Coronary artery (tissue), 2 donors: ENCODE data around the gene TBX19.

Experiments used
- DNase-seq: peaks from one replicate; pipeline ENCODE4 v3.0.0-alpha.2; 2017; ENCODE audit warnings: low spot score
- H3K27ac ChIP-seq, 2 donors: fragments of 200-600 bp; sonication (generic); one replicate each; pipeline ENCODE4 v1.5.1; 2016 to 2019
- H3K4me3 ChIP-seq: fragments of 200-600 bp; sonication (generic); 2 replicates; pipeline ENCODE4 v1.5.1; 2016; ENCODE audit warnings: mild to moderate bottlenecking, moderate library complexity
- TF ChIP-seq, protein P1 (sequence below): fragments of 200-600 bp; sonication (generic); IDR thresholded peaks from one replicate; pipeline ENCODE4 v1.5.1; 2019; ENCODE audit warnings: antibody characterized with exemption

Gene TBX19

DNA sequence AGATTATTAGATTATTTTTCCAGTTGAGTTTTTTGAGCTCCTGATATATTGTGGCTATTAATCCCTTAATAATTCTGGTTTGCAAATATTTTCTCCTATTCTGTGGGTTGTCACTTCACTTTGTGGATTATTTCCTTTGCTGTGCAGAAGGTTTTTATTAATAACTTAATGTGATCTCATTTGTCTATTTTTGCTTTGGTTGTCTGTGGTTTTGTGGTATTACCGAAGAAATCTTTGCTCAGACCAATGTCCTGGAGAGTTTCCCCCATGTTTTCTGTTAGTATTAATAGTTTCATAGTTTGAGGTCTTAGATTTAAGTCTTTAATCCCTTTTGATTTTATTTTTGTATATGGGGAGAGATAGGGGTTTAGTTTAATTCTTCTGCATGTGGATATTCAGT lies 7.1 kb upstream of the TBX19 start:
- Histone ChIP-seq H3K4me3 (no peak overlapping the region), H3K27ac (no peak overlapping the region)
- DNase-seq = no peak
- TF ChIP-seq, protein P1, sequence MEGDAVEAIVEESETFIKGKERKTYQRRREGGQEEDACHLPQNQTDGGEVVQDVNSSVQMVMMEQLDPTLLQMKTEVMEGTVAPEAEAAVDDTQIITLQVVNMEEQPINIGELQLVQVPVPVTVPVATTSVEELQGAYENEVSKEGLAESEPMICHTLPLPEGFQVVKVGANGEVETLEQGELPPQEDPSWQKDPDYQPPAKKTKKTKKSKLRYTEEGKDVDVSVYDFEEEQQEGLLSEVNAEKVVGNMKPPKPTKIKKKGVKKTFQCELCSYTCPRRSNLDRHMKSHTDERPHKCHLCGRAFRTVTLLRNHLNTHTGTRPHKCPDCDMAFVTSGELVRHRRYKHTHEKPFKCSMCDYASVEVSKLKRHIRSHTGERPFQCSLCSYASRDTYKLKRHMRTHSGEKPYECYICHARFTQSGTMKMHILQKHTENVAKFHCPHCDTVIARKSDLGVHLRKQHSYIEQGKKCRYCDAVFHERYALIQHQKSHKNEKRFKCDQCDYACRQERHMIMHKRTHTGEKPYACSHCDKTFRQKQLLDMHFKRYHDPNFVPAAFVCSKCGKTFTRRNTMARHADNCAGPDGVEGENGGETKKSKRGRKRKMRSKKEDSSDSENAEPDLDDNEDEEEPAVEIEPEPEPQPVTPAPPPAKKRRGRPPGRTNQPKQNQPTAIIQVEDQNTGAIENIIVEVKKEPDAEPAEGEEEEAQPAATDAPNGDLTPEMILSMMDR = no peak

- Histone ChIP-seq H3K4me3 (no peak overlapping the region), H3K27ac (no peak overlapping the region)
- DNase-seq = no peak
- TF ChIP-seq, protein P1 = no peak
Measured at GRCh38 chr1:168279253-168279652, 1.4 kb upstream of the TBX19 start.

DNA sequence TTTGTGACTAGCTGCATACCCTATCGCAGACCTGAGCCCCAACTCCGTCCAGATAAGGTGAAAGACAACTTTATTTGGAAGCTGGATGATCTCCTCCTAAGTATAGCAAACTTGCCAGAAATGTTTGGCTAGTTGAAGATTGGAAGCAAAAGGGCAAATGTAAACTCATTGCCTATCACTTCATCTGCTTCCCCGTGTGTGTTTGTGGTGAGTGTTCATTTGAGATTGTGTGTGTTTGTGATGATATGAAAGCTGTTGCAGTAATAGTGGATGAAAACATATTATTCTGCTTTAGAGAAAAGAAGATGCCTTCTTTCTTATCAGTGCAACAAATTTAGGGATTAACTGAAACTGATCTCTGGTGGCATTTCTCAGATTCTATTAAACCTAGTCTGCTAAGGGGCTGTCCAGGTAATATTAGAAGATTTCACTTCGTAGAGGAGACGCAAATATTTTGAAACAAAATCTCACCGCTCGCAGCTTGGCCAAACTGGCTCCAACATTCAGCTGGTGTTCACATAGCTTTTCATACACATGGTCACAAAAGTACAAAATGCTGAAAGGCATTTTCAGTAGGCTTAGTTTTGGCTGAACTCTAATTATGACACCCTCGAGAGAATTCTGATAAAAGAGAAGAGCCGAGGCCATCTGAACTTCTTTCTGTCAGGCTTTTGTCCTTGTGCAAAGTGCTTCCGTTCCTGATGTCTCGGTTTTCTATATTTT lies 1.1 kb downstream of the TBX19 start:
- no peak for DNase-seq
- Histone ChIP-seq H3K4me3 (no peak overlapping the region), H3K27ac (no peak overlapping the region)
- TF ChIP-seq, protein P1 = no peak

DNA sequence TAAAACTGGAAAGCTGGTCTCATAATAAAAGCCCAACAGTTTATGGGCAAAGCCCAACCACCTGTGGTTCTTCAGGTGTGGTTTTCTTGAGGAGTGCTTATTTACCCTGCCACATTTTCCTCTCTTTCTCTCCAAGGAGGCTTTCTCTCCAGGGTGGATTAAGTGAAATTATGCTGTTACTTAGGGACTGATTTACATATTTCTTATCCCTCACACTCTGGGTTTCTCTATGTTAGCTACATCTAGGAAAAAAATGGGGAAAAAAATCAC lies 4.8 kb downstream of the TBX19 start:
- H3K27ac ChIP-seq = no peak overlapping the region
- TF ChIP-seq, protein P1 = no peak
- H3K4me3 ChIP-seq = no peak overlapping the region
- DNase-seq = no peak

- TF ChIP-seq, protein P1 = no peak
- H3K27ac ChIP-seq = no peak overlapping the region
- no peak for DNase-seq
- H3K4me3 ChIP-seq = no peak overlapping the region
Measured at GRCh38 chr1:168285971-168286927, 5.6 kb downstream of the TBX19 start.

DNA sequence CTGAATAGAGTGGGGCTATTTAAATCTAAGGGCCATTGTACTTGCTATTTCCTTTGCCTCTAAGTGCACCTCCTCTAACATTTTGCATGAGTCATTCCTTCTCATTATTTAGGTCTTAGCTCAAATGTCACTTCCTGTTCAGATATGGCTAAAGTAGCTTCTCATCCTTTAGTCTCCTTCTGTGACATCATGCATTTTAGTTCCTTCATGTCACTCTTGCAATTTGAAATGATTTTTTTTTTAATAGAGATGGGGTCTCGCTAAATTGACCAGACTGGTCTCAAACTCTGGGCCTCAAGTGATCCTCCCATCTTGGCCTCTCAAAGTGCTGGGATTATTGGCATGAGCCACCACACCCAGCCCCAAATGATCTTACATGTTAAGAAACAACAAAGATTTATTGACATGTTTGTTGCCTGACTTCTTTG lies 6.6 kb downstream of the TBX19 start:
- Histone ChIP-seq H3K4me3 (no peak overlapping the region), H3K27ac (no peak overlapping the region)
- no peak for DNase-seq
- TF ChIP-seq, protein P1 = no peak
